ENCODE results near the gene STON2. TPM values are rescaled to one million over a fixed set of nuclear protein-coding genes. Genes with fewer than 3 reads are reported as not detected.
"Not testable (repeated sequence)": the region's sequence is repeated elsewhere in the genome, so short reads cannot be mapped to it uniquely, and the experiment has no call there.

STON2 gene
- total and polyA plus RNA-seq, 2 donors from 2014 or later: 14.8 to 86.6 TPM

GRCh38 chr14:81231540-81231939, 168.6 kb downstream of the STON2 start:
- no peak for TF ChIP-seq CTCF (IDR thresholded peaks at IDR 0.05; ENCODE audit: borderline replicate concordance, extremely low read depth, insufficient read depth)
- no peak for DNase-seq

GRCh38 chr14:81224222-81224621, 175.9 kb downstream of the STON2 start:
- intact Hi-C loops (cut with DNase I): no loop called here
- Histone ChIP-seq H3K4me1 (ENCODE audit: control insufficient read depth in 2 of 3, insufficient read depth in 2 of 3, low read depth in 1 of 3, low read length in 3 of 3) (peaks cover 3 to 6% (median 3%) of the 10 kb centered on the region in 3 donors), H3K9me3 (ENCODE audit: control insufficient read depth in 2 of 3, insufficient read depth in 1 of 3, low read length in 3 of 3) (no peaks in the 10 kb centered on the region), H3K36me3 (ENCODE audit: control insufficient read depth in 2 of 3, insufficient read depth in 3 of 3, low read length in 3 of 3) (no peaks in the 10 kb centered on the region), H3K27me3 (ENCODE audit: control insufficient read depth, insufficient read depth, low read length) (no peaks in the 10 kb centered on the region), H3K9ac (ENCODE audit: low read length in 3 of 3) (no peak overlapping the region), H3K4me3 (ENCODE audit: low read length in 3 of 3) (no peak overlapping the region), H3K27ac (ENCODE audit: low read depth in 2 of 2, low read length in 2 of 2) (no peak overlapping the region)
- no peak for DNase-seq
- FAIRE-seq: no peak
- TF ChIP-seq CTCF (IDR thresholded peaks at IDR 0.05; ENCODE audit: borderline replicate concordance, extremely low read depth, insufficient read depth): no peak

More at GRCh38 chr14:81231540-81231939, 168.6 kb downstream of the STON2 start:
- H3K9me3 ChIP-seq (ENCODE audit: control insufficient read depth in 2 of 3, insufficient read depth in 1 of 3, low read length in 3 of 3): no peaks in the 10 kb centered on the region
- H3K9ac ChIP-seq (ENCODE audit: low read length in 3 of 3): no peak overlapping the region
- intact Hi-C loops (cut with DNase I): no loop called here
- no peak overlapping the region for H3K27ac ChIP-seq (ENCODE audit: low read depth in 2 of 2, low read length in 2 of 2)
- H3K4me3 ChIP-seq (ENCODE audit: low read length in 3 of 3): no peak overlapping the region
- no peak for FAIRE-seq
- peaks cover 2 to 7% (median 3%) of the 10 kb centered on the region in 3 donors for H3K4me1 ChIP-seq (ENCODE audit: control insufficient read depth in 2 of 3, insufficient read depth in 2 of 3, low read depth in 1 of 3, low read length in 3 of 3)
- H3K27me3 ChIP-seq (ENCODE audit: control insufficient read depth, insufficient read depth, low read length): no peaks in the 10 kb centered on the region
- no peaks in the 10 kb centered on the region for H3K36me3 ChIP-seq (ENCODE audit: control insufficient read depth in 2 of 3, insufficient read depth in 3 of 3, low read length in 3 of 3)

GRCh38 chr14:81223788-81224187, 176.3 kb downstream of the STON2 start:
- H3K27me3 ChIP-seq (ENCODE audit: control insufficient read depth, insufficient read depth, low read length); H3K9me3 ChIP-seq (ENCODE audit: control insufficient read depth in 2 of 3, insufficient read depth in 1 of 3, low read length in 3 of 3); FAIRE-seq; H3K9ac ChIP-seq (ENCODE audit: low read length in 3 of 3); H3K27ac ChIP-seq (ENCODE audit: low read depth in 2 of 2, low read length in 2 of 2); DNase-seq; H3K4me3 ChIP-seq (ENCODE audit: low read length in 3 of 3); intact Hi-C loops (cut with DNase I); H3K36me3 ChIP-seq (ENCODE audit: control insufficient read depth in 2 of 3, insufficient read depth in 3 of 3, low read length in 3 of 3); H3K4me1 ChIP-seq (ENCODE audit: control insufficient read depth in 2 of 3, insufficient read depth in 2 of 3, low read depth in 1 of 3, low read length in 3 of 3): not testable (repeated sequence)

- Histone ChIP-seq H3K9ac (ENCODE audit: low read length in 3 of 3) (no peak overlapping the region), H3K27me3 (ENCODE audit: control insufficient read depth, insufficient read depth, low read length) (no peaks in the 10 kb centered on the region), H3K4me3 (ENCODE audit: low read length in 3 of 3) (no peak overlapping the region), H3K9me3 (ENCODE audit: control insufficient read depth in 2 of 3, insufficient read depth in 1 of 3, low read length in 3 of 3) (no peaks in the 10 kb centered on the region), H3K36me3 (ENCODE audit: control insufficient read depth in 2 of 3, insufficient read depth in 3 of 3, low read length in 3 of 3) (no peaks in the 10 kb centered on the region), H3K4me1 (ENCODE audit: control insufficient read depth in 2 of 3, insufficient read depth in 2 of 3, low read depth in 1 of 3, low read length in 3 of 3) (peaks cover 3 to 11% (median 6%) of the 10 kb centered on the region in 3 donors), H3K27ac (ENCODE audit: low read depth in 2 of 2, low read length in 2 of 2) (no peak overlapping the region)
- FAIRE-seq (no peak), DNase-seq (peak in 2 of 5 donors; percentile 26 to 29)
- intact Hi-C loops (cut with DNase I): no loop called here
- TF ChIP-seq CTCF (IDR thresholded peaks at IDR 0.05; ENCODE audit: borderline replicate concordance, extremely low read depth, insufficient read depth): no peak
Observed at GRCh38 chr14:81222691-81223090, 177.4 kb downstream of the STON2 start.

All from kidney (tissue), 14 donors.